Left colon (tissue), 2 donors: ENCODE measurements around the gene ANKRD23. TPM values are rescaled to one million over a fixed set of nuclear protein-coding genes. Genes with fewer than 3 reads are reported as not detected.
A peak's percentile ranks its signal among the peaks of the same experiment; 100 is the strongest.
"Not testable (repeated sequence)": the region's sequence is repeated elsewhere in the genome, so short reads cannot be mapped to it uniquely, and the experiment has no call there.

ENCODE experiments used
- ATAC-seq: fragments of 200-7000 bp; cut with Tn5 transposase; one replicate; pipeline ENCODE4 v1.9.1; 2020; ENCODE audit warnings: mild to moderate bottlenecking, moderate library complexity
- DNase-seq, 2 donors: peaks; one replicate each; pipeline ENCODE4 v3.0.0-alpha.2; 2020
- intact Hi-C, 2 donors: fragments of 100-400 bp; cut with DNase I in 1 of 2; cut with micrococcal nuclease in 1 of 2; formaldehyde crosslinking; loops; one replicate each; pipeline versions ENCODE4 v1.11.2 to v1.14.0; 2022; cut with DNase I, micrococcal nuclease
- long read RNA-seq: library from polyadenylated mRNA; unstranded; transcript quantifications from one replicate; pipeline ENCODE4 v2.0.0, GENCODE V29; 2021
- total RNA-seq, 2 donors: library from RNA; stranded (reverse); fragmentation: NEBNext Ultra II Directional; extraction: Animal tissue kit (Norgen Biotek cat#: 25700); gene quantifications; one replicate each; pipeline ENCODE4 v1.2.1, GENCODE V29; 2021
- donor health status: DM: no; HTN: no; CAD: no.
- donor health status: DM: yes; HTN: yes; CAD: no.

Gene ANKRD23
- total RNA-seq: 1 to 10 TPM; 3.7 to 4.3 TPM
- long read RNA-seq, partial matches to known transcripts: 1 of 6 reads
- long read RNA-seq, other reads (novel, unspliced or antisense): 5 of 6 reads

- ATAC-seq: no peak
- intact Hi-C loops: no loop called here
These were observed at the start of gene ANKRD23 for GRCh38 chr2:96843538-96844268. Gene ANKRD23 (minus strand): TSS chr2:96844021. CDS start chr2:96843992, 29 bp downstream.

DNA sequence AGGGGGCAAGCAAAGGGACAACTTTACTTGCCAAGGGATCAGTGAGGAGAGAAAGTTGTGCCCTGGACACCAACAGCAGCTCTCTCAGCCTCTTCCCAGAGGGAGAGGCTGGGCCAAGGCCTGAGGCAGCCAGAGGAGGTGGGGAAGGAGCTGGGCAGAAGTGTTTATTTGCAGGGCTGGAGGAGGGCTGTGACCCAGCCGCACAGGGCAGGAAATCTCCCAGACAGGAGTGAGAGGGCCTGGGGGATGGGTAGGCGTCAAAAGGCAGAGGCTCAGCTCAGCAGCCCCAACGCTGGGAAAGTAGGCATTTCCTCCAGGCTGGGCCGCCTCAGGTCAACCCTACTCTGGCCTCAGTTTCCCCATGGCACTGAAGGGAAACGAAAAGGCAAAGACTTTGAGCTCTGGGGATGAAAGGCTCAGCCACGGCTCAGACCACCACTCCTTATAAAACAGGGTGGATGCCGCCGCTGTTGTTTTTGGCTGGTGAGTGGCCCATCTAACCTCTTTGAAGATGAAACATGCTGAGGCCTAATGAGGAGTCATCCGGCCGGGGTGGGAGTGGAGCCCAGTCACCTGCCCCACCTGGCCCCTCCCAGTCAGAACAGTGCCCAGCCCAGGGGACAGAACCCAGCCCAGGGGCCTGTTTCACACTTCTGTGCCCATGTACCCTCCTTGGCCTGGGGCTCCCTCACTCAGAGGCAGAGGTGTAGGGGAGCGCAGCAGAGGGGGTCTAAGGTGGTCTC, 47.9 kb upstream of the ANKRD23 start:
- no peak for DNase-seq
- intact Hi-C loops: no loop called here
- ATAC-seq: no peak

More at GRCh38 chr2:96843538-96844268, at the start of gene ANKRD23:
- DNase-seq: no peak

GRCh38 chr2:96890726-96891385, 47.0 kb upstream of the ANKRD23 start:
- ATAC-seq (no peak), DNase-seq (no peak)
- intact Hi-C loops: no loop called here

DNA sequence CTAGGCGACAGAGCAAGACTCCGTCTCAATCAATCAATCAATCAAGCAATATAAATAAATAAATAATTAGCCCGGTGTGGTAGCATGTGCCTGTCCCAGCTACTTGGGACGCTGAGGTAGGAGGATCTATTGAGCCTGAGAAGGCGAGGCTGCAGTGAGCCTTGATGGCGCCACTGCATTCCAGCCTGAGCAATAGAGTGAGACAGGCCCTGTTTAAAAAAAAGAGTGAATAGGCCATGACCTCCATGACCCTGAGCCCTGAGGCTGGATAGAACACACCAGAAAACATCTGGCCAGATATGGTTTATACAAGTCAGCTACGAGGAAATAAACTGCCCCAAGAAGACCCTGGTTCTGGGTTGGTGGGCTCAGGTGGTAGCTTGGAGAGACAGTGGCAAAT, 46.4 kb upstream of the ANKRD23 start:
- DNase-seq (no peak), ATAC-seq (no peak)
- intact Hi-C loops: no loop called here

- intact Hi-C loops, DNase-seq, ATAC-seq: not testable (repeated sequence)
These were observed 45.7 kb upstream of the ANKRD23 start for GRCh38 chr2:96889502-96889901.

DNA sequence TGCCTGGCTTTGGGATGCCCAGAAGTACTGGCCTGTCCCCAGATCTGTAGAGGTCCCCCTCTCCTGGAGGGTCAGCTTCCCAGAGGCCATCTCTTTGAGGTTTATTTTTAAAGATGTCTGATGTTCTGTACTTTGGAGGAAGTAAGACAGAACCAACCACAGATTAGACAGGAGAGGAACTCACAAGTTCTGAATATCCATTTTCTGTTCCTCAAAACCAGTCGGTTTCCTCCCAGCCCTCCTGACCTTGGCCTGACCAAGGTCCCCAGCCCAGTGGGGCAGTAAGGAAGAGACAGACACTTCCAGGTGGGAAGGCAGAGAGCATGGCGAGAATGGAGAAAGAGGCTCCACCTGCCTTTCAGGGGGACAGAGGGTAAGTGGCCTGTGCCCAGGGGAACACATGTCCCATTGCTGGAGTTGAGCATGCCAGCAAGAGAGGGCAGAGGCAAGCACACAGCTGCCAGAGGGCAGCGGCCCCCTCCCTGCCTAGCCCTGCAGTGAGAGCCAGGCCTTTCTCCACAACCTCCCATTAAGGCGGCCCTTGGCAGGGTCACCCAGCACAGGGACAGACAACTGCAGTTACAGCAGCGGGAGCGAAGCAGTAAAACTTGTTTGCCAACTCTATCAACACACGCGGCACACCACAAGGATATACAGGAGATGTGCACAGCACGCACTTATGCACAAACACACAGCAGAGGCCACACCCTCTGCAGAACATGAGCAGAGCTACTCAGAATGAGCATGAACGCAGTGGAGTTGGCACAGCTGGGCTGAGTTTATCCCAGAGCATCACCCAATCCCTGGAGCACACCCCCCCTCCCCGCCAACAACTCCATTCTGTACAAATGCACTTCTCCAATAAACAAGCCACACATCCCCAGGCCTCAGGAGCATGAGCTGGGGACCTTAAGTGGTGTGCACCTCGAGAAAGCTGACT, 44.5 kb upstream of the ANKRD23 start:
- ATAC-seq: peak; percentile 96
- DNase-seq: peak; percentile 70 to 85
- intact Hi-C loops: no loop called here

DNA sequence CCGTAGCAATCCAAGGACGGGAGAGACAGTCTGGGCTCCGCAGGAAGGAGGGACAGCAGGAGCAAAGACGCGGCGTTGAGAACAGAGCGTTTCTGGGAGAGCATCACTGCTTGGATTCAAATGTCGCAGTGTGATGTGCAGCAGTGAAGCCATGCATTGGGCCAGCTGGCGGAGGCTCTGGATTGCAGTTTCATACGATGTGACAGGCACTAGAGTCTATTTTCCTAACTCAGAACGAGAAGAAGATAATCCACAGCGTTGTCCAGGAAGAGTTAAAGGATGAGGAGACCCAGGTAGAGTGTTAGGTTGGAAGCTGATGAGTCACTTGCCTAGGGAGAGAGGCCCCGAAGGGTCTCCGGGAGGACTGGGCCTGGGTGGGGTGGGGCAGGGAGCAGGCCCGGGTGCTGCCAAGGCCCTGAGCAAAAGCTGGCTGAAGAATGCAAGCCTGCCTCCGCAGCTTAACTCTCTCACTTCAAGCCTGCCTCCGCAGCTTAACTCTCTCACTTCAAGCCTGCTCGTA, 43.7 kb upstream of the ANKRD23 start:
- intact Hi-C loops: no loop called here
- DNase-seq (peak in 1 of 2 donors; percentile 51), ATAC-seq (no peak)

- intact Hi-C loops: no loop called here
- ATAC-seq: no peak
- no peak for DNase-seq
These were observed 41.9 kb upstream of the ANKRD23 start for GRCh38 chr2:96885432-96886347.

- no peak for ATAC-seq
- DNase-seq: no peak
- intact Hi-C loops: no loop called here
These were observed 40.7 kb upstream of the ANKRD23 start for GRCh38 chr2:96884299-96885094.

- no peak for DNase-seq
- intact Hi-C loops: no loop called here
- no peak for ATAC-seq
These were observed 39.5 kb upstream of the ANKRD23 start for GRCh38 chr2:96883306-96883705.

DNA sequence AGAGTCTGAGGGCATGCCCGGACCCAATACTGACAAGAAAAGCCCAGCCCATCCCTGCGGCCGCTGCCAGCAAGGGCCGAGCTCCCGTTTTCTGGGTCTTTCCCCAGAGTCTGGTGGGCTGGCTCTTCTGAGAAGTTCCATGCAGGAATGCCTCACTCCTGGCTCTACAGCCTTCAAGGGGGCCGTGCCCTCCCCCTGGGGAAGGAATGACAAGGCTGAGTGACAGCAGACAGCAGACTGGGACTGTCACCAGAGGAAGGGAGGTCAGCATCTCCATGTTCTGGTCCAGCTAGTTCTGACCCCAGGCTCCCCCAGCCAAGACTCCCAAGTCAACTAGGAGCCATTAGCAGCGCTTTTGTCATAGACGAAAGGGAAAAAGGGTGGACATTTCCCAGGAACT, 39.1 kb upstream of the ANKRD23 start:
- intact Hi-C loops: no loop called here
- DNase-seq (no peak), ATAC-seq (no peak)

- ATAC-seq (no peak), DNase-seq (no peak)
- intact Hi-C loops: no loop called here
These were observed 38.4 kb upstream of the ANKRD23 start for GRCh38 chr2:96882230-96882629.

DNA sequence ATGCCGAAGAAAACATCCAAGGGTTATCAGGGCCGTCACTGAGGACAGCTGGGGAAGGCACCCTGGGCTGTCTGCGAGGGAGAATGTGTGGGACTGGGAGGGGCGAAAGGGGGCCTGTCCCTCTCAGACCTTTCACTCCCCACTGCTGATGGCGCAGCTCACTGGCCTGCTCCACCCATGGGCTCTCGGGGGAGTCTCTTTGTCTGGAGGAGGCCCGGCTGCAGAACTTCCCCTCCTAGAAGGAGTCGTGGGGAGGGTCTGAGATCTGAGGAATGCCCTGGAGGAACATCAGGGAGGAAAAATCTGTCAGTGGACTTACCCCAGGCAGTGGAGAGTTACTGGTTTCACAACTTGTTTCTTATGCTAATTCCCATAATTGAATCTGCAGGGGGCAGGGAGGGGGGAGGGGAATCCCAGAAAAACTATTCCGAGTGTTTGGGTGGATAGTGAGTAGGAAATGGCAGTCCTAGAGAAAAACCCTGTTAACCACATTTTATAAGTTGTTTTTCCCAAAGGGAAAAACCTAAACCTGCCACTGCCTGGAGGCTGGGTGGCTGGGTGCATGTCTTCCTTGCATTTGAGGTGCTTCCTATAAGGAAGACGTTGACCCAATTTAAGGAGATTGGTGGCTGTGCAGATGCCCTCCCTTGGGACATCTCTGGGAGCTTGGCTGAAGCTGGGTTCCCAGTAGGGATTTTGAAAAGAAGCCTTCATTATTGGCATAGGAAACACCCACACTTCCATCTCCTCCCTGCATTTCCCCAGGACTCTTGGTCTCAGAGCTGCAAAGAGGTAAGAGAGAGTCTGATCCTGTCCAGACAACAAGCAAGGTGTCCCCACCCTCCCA, 37.8 kb upstream of the ANKRD23 start:
- DNase-seq (no peak), ATAC-seq (no peak)
- intact Hi-C loops: no loop called here

DNA sequence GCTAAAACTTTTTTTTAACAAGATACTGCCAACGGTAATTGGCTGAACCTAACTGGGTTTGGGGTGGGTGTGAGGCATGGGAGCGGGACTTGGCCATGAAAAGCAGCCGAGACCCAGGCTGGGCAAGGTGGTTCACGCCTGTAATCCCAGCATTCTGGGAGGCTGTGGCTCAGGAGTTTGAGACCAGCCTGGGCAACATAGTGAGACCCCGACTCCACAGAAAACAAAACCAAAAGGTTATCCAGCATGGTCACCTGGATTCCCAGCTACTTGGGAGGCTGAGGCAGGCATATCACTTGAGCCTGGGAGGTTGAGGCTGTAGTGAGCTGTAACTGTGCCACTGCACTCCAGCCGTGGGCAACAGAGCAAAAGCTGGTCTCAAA, 37.1 kb upstream of the ANKRD23 start:
- ATAC-seq (no peak), DNase-seq (no peak)
- intact Hi-C loops: no loop called here

- no peak for ATAC-seq
- intact Hi-C loops: no loop called here
- DNase-seq: no peak
These were observed 35.8 kb upstream of the ANKRD23 start for GRCh38 chr2:96879545-96880040.
